MM.1S (cell line): ENCODE data around the gene XYLT1.

Experiments
- DNase-seq: peaks from one replicate; pipeline ENCODE4 v3.0.0-alpha.2; 2015
- H2AFZ ChIP-seq: fragments of 300-600 bp; sonication (generic); 2 replicates; pipeline ENCODE4 v1.6.0; 2016; ENCODE audit warnings: antibody characterized with exemption, low read length
- H3F3A ChIP-seq: fragments of 300-600 bp; sonication (generic); 2 replicates; pipeline ENCODE4 v1.6.1; 2016; ENCODE audit warnings: mild to moderate bottlenecking, antibody characterized with exemption, low read length, moderate library complexity, mixed read lengths; ENCODE audit not compliant: insufficient read depth
- H3K27ac ChIP-seq: fragments of 300-600 bp; sonication (generic); 2 replicates; pipeline ENCODE4 v1.5.1; 2016; ENCODE audit warnings: mild to moderate bottlenecking, low read length
- H3K27me3 ChIP-seq: fragments of 300-600 bp; sonication (generic); replicated peaks from 2 replicates; pipeline ENCODE4 v1.6.0; 2016; ENCODE audit warnings: low read length; ENCODE audit not compliant: insufficient read depth
- H3K36me3 ChIP-seq: fragments of 300-600 bp; sonication (generic); replicated peaks from 2 replicates; pipeline ENCODE4 v1.6.1; 2016; ENCODE audit warnings: mild to moderate bottlenecking, low read length, mixed read lengths; ENCODE audit not compliant: insufficient read depth
- H3K4me1 ChIP-seq: fragments of 300-600 bp; sonication (generic); 2 replicates; pipeline ENCODE4 v1.6.1; 2016; ENCODE audit warnings: low read length, mixed read lengths
- H3K4me2 ChIP-seq: fragments of 300-600 bp; sonication (generic); 2 replicates; pipeline ENCODE4 v1.6.0; 2016; ENCODE audit warnings: low read depth, low read length
- H3K4me3 ChIP-seq: fragments of 300-600 bp; sonication (generic); 2 replicates; pipeline ENCODE4 v1.5.1; 2016; ENCODE audit warnings: low read length, mixed read lengths
- H3K79me2 ChIP-seq: fragments of 300-600 bp; sonication (generic); 2 replicates; pipeline ENCODE4 v1.6.1; 2016; ENCODE audit warnings: mixed run types, low read length, mixed read lengths
- H3K9ac ChIP-seq: fragments of 300-600 bp; sonication (generic); 2 replicates; pipeline ENCODE4 v1.6.1; 2016; ENCODE audit warnings: low read length, mixed read lengths
- H3K9me2 ChIP-seq: fragments of 300-600 bp; sonication (generic); replicated peaks from 2 replicates; pipeline ENCODE4 v1.6.1; 2016; ENCODE audit warnings: mild to moderate bottlenecking, low read length, mixed read lengths; ENCODE audit not compliant: insufficient read depth
- H3K9me3 ChIP-seq: fragments of 300-600 bp; sonication (generic); replicated peaks from 2 replicates; pipeline ENCODE4 v1.6.1; 2016; ENCODE audit warnings: mild to moderate bottlenecking, low read length, mixed read lengths; ENCODE audit not compliant: insufficient read depth
- H4K20me1 ChIP-seq: fragments of 300-600 bp; sonication (generic); 2 replicates; pipeline ENCODE4 v1.6.1; 2016; ENCODE audit warnings: mild to moderate bottlenecking, low read length, moderate library complexity, mixed read lengths; ENCODE audit not compliant: insufficient read depth
- CTCF ChIP-seq: fragments of 300-600 bp; sonication (generic); IDR thresholded peaks from 2 replicates; pipeline ENCODE4 v1.5.1; 2016; ENCODE audit warnings: antibody characterized with exemption, low read length, mixed read lengths
- EZH2 ChIP-seq: fragments of 300-600 bp; sonication (generic); optimal IDR thresholded peaks from 2 replicates; pipeline ENCODE3; 2017; ENCODE audit warnings: low read depth, mild to moderate bottlenecking, antibody characterized with exemption, low read length, mixed read lengths
- EZH2phosphoT487 ChIP-seq: fragments of 300-600 bp; sonication (generic); IDR thresholded peaks from 2 replicates; pipeline ENCODE4 v1.6.1; 2018; ENCODE audit warnings: antibody characterized with exemption, low read length

Gene XYLT1

GRCh38 chr16:17321824-17322223, 148.9 kb downstream of the XYLT1 start:
- DNase-seq: no peak
- Histone ChIP-seq H2AFZ (no peak overlapping the region), H3K4me1 (no peaks in the 10 kb centered on the region), H3K36me3 (no peaks in the 10 kb centered on the region), H3K9me2 (no peaks in the 10 kb centered on the region), H3K27ac (no peak overlapping the region), H3K9me3 (no peaks in the 10 kb centered on the region), H3F3A (no peaks in the 10 kb centered on the region), H3K9ac (no peak overlapping the region), H3K27me3 (no peaks in the 10 kb centered on the region), H3K4me2 (no peak overlapping the region), H3K79me2 (peaks cover 42% of the 10 kb centered on the region), H4K20me1 (no peaks in the 10 kb centered on the region), H3K4me3 (no peak overlapping the region)
- TF ChIP-seq EZH2: no peak
- TF ChIP-seq EZH2phosphoT487: no peak
- no peak for TF ChIP-seq CTCF

- Histone ChIP-seq H3K4me1 (no peaks in the 10 kb centered on the region), H3F3A (no peaks in the 10 kb centered on the region), H3K27me3 (no peaks in the 10 kb centered on the region), H3K27ac (no peak overlapping the region), H4K20me1 (no peaks in the 10 kb centered on the region), H2AFZ (no peak overlapping the region), H3K9me3 (no peaks in the 10 kb centered on the region), H3K4me3 (no peak overlapping the region), H3K4me2 (no peak overlapping the region), H3K9ac (no peak overlapping the region), H3K36me3 (no peaks in the 10 kb centered on the region), H3K9me2 (no peaks in the 10 kb centered on the region), H3K79me2 (peaks cover 50% of the 10 kb centered on the region)
- no peak for DNase-seq
- TF ChIP-seq EZH2: no peak
- no peak for TF ChIP-seq EZH2phosphoT487
- no peak for TF ChIP-seq CTCF
These were observed 150.8 kb downstream of the XYLT1 start for GRCh38 chr16:17320009-17320408.

- Histone ChIP-seq H3K4me2 (no peak overlapping the region), H4K20me1 (no peaks in the 10 kb centered on the region), H3F3A (no peaks in the 10 kb centered on the region)
These were observed 152.5 kb downstream of the XYLT1 start for GRCh38 chr16:17318238-17318637.

More at GRCh38 chr16:17318238-17318637, 152.5 kb downstream of the XYLT1 start:
- no peak for TF ChIP-seq CTCF
- TF ChIP-seq EZH2phosphoT487: no peak
- TF ChIP-seq EZH2: no peak
- Histone ChIP-seq H3K4me3 (no peak overlapping the region), H3K9ac (no peak overlapping the region), H3K27me3 (no peaks in the 10 kb centered on the region), H3K79me2 (peaks cover 57% of the 10 kb centered on the region), H3K9me2 (no peaks in the 10 kb centered on the region), H3K36me3 (no peaks in the 10 kb centered on the region), H3K27ac (no peak overlapping the region), H2AFZ (no peak overlapping the region), H3K4me1 (no peaks in the 10 kb centered on the region), H3K9me3 (no peaks in the 10 kb centered on the region)
- no peak for DNase-seq
